SK-N-SH treated with all-trans-retinoic acid at 6 μM for 48 hours (cell line): ENCODE measurements around the gene NAA20.

Experiments used
- ATAC-seq: fragments of 200-7000 bp; cut with Tn5 transposase; 3 replicates; pipeline ENCODE4 v1.9.1; 2020; ENCODE audit warnings: mild to moderate bottlenecking, moderate library complexity
- ARNTL ChIP-seq: fragments of 450-650 bp; formaldehyde crosslinking; IDR thresholded peaks from 2 replicates; pipeline ENCODE4 v1.5.0; 2020; ENCODE audit warnings: low read depth, mild to moderate bottlenecking, moderate library complexity, borderline replicate concordance
- CSDC2 ChIP-seq: fragments of 250-450 bp; sonication (Bioruptor Pico); IDR thresholded peaks from 2 replicates; pipeline ENCODE4 v1.5.0; 2020; ENCODE audit warnings: mild to moderate bottlenecking, moderate library complexity
- ESRRG ChIP-seq: fragments of 250-450 bp; sonication (Bioruptor Pico); IDR thresholded peaks from 2 replicates; pipeline ENCODE4 v1.6.1; 2021; ENCODE audit warnings: mild to moderate bottlenecking
- ISL1 ChIP-seq: fragments of 250-450 bp; sonication (Bioruptor Pico); IDR thresholded peaks from 2 replicates; pipeline ENCODE4 v2.1.2; 2022; ENCODE audit warnings: mild to moderate bottlenecking, moderate library complexity
- PPARA ChIP-seq: fragments of 250-450 bp; sonication (Bioruptor Pico); IDR thresholded peaks from 2 replicates; pipeline ENCODE4 v1.5.0; 2020; ENCODE audit warnings: mild to moderate bottlenecking, borderline replicate concordance
- RARB ChIP-seq: fragments of 250-450 bp; sonication (Bioruptor Pico); IDR thresholded peaks from 2 replicates; pipeline ENCODE4 v1.8.0; 2021; ENCODE audit warnings: mild to moderate bottlenecking, moderate library complexity
- TOX ChIP-seq: fragments of 250-450 bp; sonication (Bioruptor Pico); IDR thresholded peaks from 2 replicates; pipeline ENCODE4 v1.8.0; 2021; ENCODE audit warnings: mild to moderate bottlenecking, moderate library complexity, borderline replicate concordance
- ZC3H10 ChIP-seq: fragments of 250-450 bp; sonication (Bioruptor Pico); IDR thresholded peaks from 2 replicates; pipeline ENCODE4 v1.5.1; 2021; ENCODE audit warnings: mild to moderate bottlenecking, moderate library complexity
- TF ChIP-seq, protein P1 (sequence below): fragments of 250-450 bp; sonication (Bioruptor Pico); IDR thresholded peaks from 2 replicates; pipeline ENCODE4 v1.5.1; 2021; ENCODE audit warnings: mild to moderate bottlenecking, moderate library complexity
- TF ChIP-seq, protein P2 (sequence below): fragments of 250-450 bp; sonication (Bioruptor Pico); IDR thresholded peaks from 2 replicates; pipeline ENCODE4 v1.5.1; 2020; ENCODE audit warnings: low read depth, mild to moderate bottlenecking, moderate library complexity
- TF ChIP-seq, protein P3 (sequence below): fragments of 250-450 bp; sonication (Bioruptor Pico); IDR thresholded peaks from 2 replicates; pipeline ENCODE4 v1.8.0; 2021; ENCODE audit warnings: low read depth, mild to moderate bottlenecking, moderate library complexity, borderline replicate concordance

The NAA20 gene

DNA sequence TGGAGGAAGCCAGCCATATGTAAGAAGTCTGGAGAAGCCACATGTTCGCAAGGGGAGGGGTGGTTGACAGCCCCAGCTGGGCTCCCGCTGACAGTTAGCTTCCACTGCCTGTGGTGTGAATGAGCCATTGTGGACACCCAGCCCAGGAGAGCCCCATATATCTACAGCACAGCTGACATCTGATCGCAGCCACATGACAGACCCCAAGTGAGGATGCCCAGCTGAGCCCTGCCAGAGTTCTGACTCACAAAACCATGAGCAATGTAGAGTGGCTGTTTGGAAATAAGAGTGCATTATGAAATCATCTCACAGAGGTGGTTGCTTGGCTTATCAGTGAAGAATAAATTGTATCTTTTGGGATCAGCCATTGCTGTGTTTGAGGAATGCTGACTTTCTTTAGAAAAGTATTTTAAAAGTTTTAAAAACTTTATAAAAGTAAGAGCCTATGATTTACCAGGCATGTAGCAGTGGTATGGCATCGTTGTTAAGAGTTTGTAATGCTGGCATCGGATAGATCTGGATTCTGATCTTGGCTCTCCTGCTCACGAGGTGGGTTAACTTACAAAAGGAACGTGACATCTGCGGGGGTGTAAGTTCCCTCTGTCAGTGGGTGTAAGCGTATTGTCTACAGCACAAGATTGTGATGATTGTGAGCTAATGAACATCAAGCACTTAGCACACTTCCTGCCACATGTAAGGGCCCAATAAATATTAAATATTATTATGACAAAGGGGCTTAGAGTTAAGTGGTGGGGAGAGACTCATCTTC, 59.3 kb downstream of the NAA20 start:
- TF ChIP-seq RARB (CRISPR knock-in tag) (no peak), PPARA (CRISPR knock-in tag) (no peak), ESRRG (CRISPR knock-in tag) (no peak), CSDC2 (no peak), TOX (CRISPR knock-in tag) (no peak)
- TF ChIP-seq, protein P1, sequence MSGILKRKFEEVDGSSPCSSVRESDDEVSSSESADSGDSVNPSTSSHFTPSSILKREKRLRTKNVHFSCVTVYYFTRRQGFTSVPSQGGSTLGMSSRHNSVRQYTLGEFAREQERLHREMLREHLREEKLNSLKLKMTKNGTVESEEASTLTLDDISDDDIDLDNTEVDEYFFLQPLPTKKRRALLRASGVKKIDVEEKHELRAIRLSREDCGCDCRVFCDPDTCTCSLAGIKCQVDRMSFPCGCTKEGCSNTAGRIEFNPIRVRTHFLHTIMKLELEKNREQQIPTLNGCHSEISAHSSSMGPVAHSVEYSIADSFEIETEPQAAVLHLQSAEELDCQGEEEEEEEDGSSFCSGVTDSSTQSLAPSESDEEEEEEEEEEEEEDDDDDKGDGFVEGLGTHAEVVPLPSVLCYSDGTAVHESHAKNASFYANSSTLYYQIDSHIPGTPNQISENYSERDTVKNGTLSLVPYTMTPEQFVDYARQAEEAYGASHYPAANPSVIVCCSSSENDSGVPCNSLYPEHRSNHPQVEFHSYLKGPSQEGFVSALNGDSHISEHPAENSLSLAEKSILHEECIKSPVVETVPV (CRISPR knock-in tag) = no peak
- TF ChIP-seq, protein P2, sequence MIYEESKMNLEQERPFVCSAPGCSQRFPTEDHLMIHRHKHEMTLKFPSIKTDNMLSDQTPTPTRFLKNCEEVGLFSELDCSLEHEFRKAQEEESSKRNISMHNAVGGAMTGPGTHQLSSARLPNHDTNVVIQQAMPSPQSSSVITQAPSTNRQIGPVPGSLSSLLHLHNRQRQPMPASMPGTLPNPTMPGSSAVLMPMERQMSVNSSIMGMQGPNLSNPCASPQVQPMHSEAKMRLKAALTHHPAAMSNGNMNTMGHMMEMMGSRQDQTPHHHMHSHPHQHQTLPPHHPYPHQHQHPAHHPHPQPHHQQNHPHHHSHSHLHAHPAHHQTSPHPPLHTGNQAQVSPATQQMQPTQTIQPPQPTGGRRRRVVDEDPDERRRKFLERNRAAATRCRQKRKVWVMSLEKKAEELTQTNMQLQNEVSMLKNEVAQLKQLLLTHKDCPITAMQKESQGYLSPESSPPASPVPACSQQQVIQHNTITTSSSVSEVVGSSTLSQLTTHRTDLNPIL = no peak
- ATAC-seq = no peak

DNA sequence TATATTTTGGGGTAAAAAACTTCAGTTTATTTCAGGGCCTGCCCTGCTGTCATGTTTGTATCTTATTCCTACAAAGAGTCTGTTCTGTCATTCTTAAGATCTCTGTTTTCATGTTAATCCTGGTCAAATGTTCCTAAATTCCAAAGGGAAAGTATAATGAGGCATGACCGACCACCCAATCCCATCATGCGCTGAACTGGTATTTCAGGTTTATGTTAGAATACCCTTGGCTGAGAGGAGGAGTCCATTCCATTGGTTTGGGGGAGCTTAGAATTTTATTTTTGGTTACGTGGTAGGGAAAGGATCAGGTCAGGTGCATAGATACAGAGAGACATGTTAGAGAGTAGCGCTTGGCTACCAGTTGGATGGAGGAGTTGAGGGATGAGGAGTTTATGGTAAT, 60.9 kb downstream of the NAA20 start:
- TF ChIP-seq ZC3H10 (CRISPR knock-in tag) (no peak), RARB (CRISPR knock-in tag) (no peak)
- TF ChIP-seq, all 23 proteins: peak for 0
- no peak for ATAC-seq

DNA sequence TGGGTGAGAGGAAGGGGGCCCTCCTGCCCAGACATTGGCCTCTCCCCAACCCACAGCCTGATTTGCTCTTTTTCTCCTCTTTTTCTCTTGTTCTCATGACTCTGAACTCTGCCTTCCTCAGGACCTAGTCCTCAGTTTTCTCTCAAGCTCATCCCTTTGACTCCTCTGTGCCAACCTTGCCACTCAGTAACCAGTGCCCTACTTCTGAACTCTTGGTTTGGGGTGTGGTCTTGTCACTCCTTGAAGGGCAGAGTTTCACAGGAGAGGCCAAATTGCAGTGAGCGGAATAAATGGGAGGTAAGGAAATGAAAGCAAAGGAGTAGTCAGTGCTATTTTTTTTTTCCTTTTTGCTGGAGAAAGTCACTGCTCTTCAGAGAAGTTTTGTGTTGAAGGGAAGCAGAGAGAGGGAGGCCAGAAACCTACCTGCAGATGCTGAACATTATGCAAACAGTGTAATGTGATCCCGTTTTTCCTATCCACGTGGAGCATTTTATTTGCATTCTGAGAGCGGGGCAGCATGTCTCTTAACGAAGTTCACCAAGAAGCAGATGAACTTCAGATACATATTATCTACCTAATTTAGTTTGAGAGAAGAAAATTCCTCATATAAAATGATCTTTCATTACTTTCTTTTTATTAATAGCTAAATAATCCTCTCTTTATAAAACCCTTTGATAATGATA, 62.1 kb downstream of the NAA20 start:
- TF ChIP-seq ISL1 (CRISPR knock-in tag) (no peak), ARNTL (CRISPR knock-in tag) (no peak)
- TF ChIP-seq, protein P3, sequence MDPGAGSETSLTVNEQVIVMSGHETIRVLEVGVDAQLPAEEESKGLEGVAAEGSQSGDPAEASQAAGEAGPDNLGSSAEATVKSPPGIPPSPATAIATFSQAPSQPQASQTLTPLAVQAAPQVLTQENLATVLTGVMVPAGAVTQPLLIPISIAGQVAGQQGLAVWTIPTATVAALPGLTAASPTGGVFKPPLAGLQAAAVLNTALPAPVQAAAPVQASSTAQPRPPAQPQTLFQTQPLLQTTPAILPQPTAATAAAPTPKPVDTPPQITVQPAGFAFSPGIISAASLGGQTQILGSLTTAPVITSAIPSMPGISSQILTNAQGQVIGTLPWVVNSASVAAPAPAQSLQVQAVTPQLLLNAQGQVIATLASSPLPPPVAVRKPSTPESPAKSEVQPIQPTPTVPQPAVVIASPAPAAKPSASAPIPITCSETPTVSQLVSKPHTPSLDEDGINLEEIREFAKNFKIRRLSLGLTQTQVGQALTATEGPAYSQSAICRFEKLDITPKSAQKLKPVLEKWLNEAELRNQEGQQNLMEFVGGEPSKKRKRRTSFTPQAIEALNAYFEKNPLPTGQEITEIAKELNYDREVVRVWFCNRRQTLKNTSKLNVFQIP (CRISPR knock-in tag) = no peak
- ATAC-seq = no peak
